HUDEP-2 (cell line): ENCODE measurements around the gene ABCB9.

Experiments used
- DNase-seq, 76 experiments: peaks; one replicate each; lab custom pipeline; 2025; ENCODE audit not compliant: unreplicated experiment in 76 of 76; lab: John Stamatoyannopoulos, UW

Gene ABCB9

GRCh38 chr12:122982963-122983788 is 16.9 kb upstream of the ABCB9 start:
- DNase-seq: no peak

- DNase-seq: no peak
Measured at GRCh38 chr12:122982477-122982815, 16.2 kb upstream of the ABCB9 start.

GRCh38 chr12:122981587-122982476 is 15.6 kb upstream of the ABCB9 start:
- no peak for DNase-seq

GRCh38 chr12:122981036-122981471 is 14.8 kb upstream of the ABCB9 start:
- DNase-seq: peak in 4 of 76 experiments; percentile 22 to 46 (median 38)

- DNase-seq: peak in 45 of 76 experiments; percentile 9 to 77 (median 41)
Measured at GRCh38 chr12:122980183-122981035, 14.1 kb upstream of the ABCB9 start, which contains the start of gene ARL6IP4. TSS of gene ARL6IP4 (plus strand) at chr12:122980681. CDS start at chr12:122981140, 459 bp downstream.

- DNase-seq: no peak
Measured at GRCh38 chr12:122979908-122980182, 13.6 kb upstream of the ABCB9 start.

GRCh38 chr12:122979001-122979907 is 13.0 kb upstream of the ABCB9 start:
- DNase-seq: no peak

- DNase-seq: no peak
Measured at GRCh38 chr12:122978507-122978955, 12.3 kb upstream of the ABCB9 start.

- DNase-seq: no peak
Measured at GRCh38 chr12:122977655-122978392, 11.6 kb upstream of the ABCB9 start.

- no peak for DNase-seq
Measured at GRCh38 chr12:122977153-122977552, 10.9 kb upstream of the ABCB9 start.

GRCh38 chr12:122976648-122976975 is 10.3 kb upstream of the ABCB9 start:
- no peak for DNase-seq

GRCh38 chr12:122975790-122976647 is 9.8 kb upstream of the ABCB9 start:
- DNase-seq: peak in 19 of 76 experiments; percentile 8 to 59 (median 29)

GRCh38 chr12:122974892-122975789 is 8.9 kb upstream of the ABCB9 start, which contains the start of gene OGFOD2:
TSS of gene OGFOD2 (plus strand) at chr12:122975244. CDS start at chr12:122975252, 8 bp downstream.
- DNase-seq: peak in 74 of 76 experiments; percentile 34 to 93 (median 83)

GRCh38 chr12:122974274-122974891 is 8.1 kb upstream of the ABCB9 start:
- peak; percentile 75 to 98 (median 96) for DNase-seq

- DNase-seq: no peak
Measured at GRCh38 chr12:122969676-122970075, 3.4 kb upstream of the ABCB9 start.

- no peak for DNase-seq
Measured at GRCh38 chr12:122968104-122968503, 1.8 kb upstream of the ABCB9 start.
